SU-DHL-6 (cell line): Measurements from ENCODE around the gene DST.

Source experiments
- CTCF ChIP-seq: fragments of 200-600 bp; sonication (generic); IDR thresholded peaks from one replicate; pipeline ENCODE4 v1.5.1; 2017; ENCODE audit warnings: antibody characterized with exemption, mild to moderate bottlenecking, low read length, moderate library complexity; ENCODE audit not compliant: insufficient read depth, poor library complexity, severe bottlenecking
- EZH2phosphoT487 ChIP-seq: fragments of 200-600 bp; sonication (generic), shearing (Covaris generic); conservative IDR thresholded peaks from 2 replicates; pipeline ENCODE4 v1.6.1; 2018; ENCODE audit warnings: mild to moderate bottlenecking, antibody characterized with exemption, low read length, moderate library complexity, mixed read lengths

GRCh38 chr6:56517155-56517745 lies 125.4 kb downstream of the DST start:
- no peak for TF ChIP-seq EZH2phosphoT487
- TF ChIP-seq CTCF, result no peak
